A673 (cell line): Measurements from ENCODE around the gene SHISA9. TPM values are rescaled to one million over a fixed set of nuclear protein-coding genes. Genes with fewer than 3 reads are reported as not detected.

Source experiments
- BruUV-seq: library from RNA; stranded (reverse); fragments of 400-500 nt; replicated peaks from 2 replicates; lab custom pipeline; 2021; lab: Mats Ljungman, UMichigan
- CTCF ChIA-PET: fragments of 300-600 bp; sonication (Branson Sonifier 250); formaldehyde crosslinking; loops from one replicate; lab custom pipeline; 2022; ENCODE audit warnings: antibody characterized with exemption; lab: Charles Lee
- POLR2A ChIA-PET: fragments of 300-600 bp; sonication (Branson Sonifier 250); formaldehyde crosslinking; loops from one replicate; lab custom pipeline; 2022; ENCODE audit warnings: antibody characterized with exemption; ENCODE audit not compliant: low non-redundant PET; lab: Charles Lee
- DNase-seq: peaks from one replicate; pipeline ENCODE4 v3.0.0-alpha.2; 2015; ENCODE audit warnings: low spot score
- H3K27ac ChIP-seq: fragments of 200-600 bp; sonication (generic); 2 replicates; pipeline ENCODE4 v1.5.1; 2016; ENCODE audit warnings: mixed run types, low read depth, mild to moderate bottlenecking, mixed read lengths, antibody characterized with exemption, low read length; ENCODE audit not compliant: poor library complexity, severe bottlenecking
- H3K27me3 ChIP-seq: fragments of 200-600 bp; sonication (generic); replicated peaks from 2 replicates; pipeline ENCODE4 v1.6.1; 2017; ENCODE audit warnings: mixed run types, low read depth, mild to moderate bottlenecking, mixed read lengths, antibody characterized with exemption, low read length; ENCODE audit not compliant: insufficient read depth, poor library complexity
- H3K36me3 ChIP-seq: fragments of 200-600 bp; sonication (generic); 2 replicates; pipeline ENCODE4 v1.6.1; 2016; ENCODE audit warnings: mixed run types, mild to moderate bottlenecking, mixed read lengths, antibody characterized with exemption, low read length; ENCODE audit not compliant: insufficient read depth, poor library complexity, severe bottlenecking
- H3K4me1 ChIP-seq: fragments of 200-600 bp; sonication (generic); 2 replicates; pipeline ENCODE4 v1.6.1; 2017; ENCODE audit warnings: mixed run types, mild to moderate bottlenecking, mixed read lengths, antibody characterized with exemption, low read length; ENCODE audit not compliant: insufficient read depth, poor library complexity, severe bottlenecking
- H3K4me3 ChIP-seq: fragments of 200-600 bp; sonication (generic); 2 replicates; pipeline ENCODE4 v1.5.1; 2016; ENCODE audit warnings: low read depth, mixed run types, mild to moderate bottlenecking, mixed read lengths, low read length; ENCODE audit not compliant: poor library complexity, severe bottlenecking
- H3K9me3 ChIP-seq: fragments of 200-600 bp; sonication (generic); 2 replicates; pipeline ENCODE4 v1.6.1; 2016; ENCODE audit warnings: mixed run types, low read depth, mild to moderate bottlenecking, mixed read lengths, antibody characterized with exemption, low read length; ENCODE audit not compliant: poor library complexity, severe bottlenecking
- EZH2 ChIP-seq: fragments of 200-600 bp; sonication (generic); IDR thresholded peaks from 2 replicates; pipeline ENCODE4 v1.6.1; 2017; ENCODE audit warnings: borderline replicate concordance, low read depth, mild to moderate bottlenecking, mixed read lengths, antibody characterized with exemption, low read length; ENCODE audit not compliant: poor library complexity, severe bottlenecking
- intact Hi-C: fragments of 100-400 bp; cut with micrococcal nuclease; formaldehyde crosslinking; loops from one replicate; pipeline ENCODE4 v1.10.0; 2022; ENCODE audit not compliant: unreplicated experiment
- total RNA-seq: library from RNA; stranded (reverse); gene quantifications from 2 replicates; pipeline ENCODE4 v1.2.3, GENCODE V29; 2021
- TF ChIP-seq, protein P1 (sequence below): fragments of 300-800, 200-600 bp; sonication (generic); conservative IDR thresholded peaks from 2 replicates; pipeline ENCODE4 v1.5.1; 2017; ENCODE audit warnings: low read depth, mild to moderate bottlenecking, antibody characterized with exemption, low read length, moderate library complexity, mixed read lengths

Gene SHISA9
- total RNA-seq, 1 experiment from 2014 or later, result not detected

DNA sequence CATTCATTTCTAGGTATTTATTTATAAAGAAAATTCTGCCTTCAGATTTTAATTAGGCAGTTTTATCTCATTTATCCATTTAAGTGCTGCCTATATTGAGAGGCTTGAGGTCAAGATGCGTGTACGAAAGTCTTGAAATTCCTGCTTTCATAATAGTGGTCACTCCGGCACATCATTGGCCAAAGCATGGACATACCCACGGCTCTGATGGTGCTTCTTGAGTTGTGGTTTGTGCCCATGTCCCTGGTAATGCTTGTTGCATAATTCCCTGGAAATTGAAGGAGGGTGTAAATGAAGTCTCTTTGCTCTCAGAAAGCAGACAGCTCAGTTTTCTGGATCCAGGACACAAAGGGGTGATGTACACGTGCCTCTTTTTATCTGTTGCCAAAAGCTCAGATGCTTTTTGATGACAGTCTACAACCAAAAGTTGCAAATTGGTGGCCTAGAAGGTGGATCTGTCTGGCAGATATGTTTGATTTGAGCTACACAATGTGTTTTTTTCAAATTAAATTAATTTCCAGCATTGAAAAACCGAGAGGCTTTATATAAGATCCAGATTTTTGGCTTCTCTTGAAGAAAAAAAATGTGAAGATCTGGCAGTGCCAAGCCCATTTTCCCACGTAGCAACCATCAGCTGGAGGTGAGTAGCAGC lies 94.4 kb downstream of the SHISA9 start:
- Histone ChIP-seq H3K36me3 (no peaks in the 10 kb centered on the region), H3K27me3 (no peaks in the 10 kb centered on the region), H3K4me1 (no peaks in the 10 kb centered on the region), H3K4me3 (no peak overlapping the region), H3K27ac (no peak overlapping the region), H3K9me3 (peaks cover 7% of the 10 kb centered on the region)
- ChIA-PET CTCF (no interaction called here), POLR2A (no interaction called here)
- TF ChIP-seq, protein P1, sequence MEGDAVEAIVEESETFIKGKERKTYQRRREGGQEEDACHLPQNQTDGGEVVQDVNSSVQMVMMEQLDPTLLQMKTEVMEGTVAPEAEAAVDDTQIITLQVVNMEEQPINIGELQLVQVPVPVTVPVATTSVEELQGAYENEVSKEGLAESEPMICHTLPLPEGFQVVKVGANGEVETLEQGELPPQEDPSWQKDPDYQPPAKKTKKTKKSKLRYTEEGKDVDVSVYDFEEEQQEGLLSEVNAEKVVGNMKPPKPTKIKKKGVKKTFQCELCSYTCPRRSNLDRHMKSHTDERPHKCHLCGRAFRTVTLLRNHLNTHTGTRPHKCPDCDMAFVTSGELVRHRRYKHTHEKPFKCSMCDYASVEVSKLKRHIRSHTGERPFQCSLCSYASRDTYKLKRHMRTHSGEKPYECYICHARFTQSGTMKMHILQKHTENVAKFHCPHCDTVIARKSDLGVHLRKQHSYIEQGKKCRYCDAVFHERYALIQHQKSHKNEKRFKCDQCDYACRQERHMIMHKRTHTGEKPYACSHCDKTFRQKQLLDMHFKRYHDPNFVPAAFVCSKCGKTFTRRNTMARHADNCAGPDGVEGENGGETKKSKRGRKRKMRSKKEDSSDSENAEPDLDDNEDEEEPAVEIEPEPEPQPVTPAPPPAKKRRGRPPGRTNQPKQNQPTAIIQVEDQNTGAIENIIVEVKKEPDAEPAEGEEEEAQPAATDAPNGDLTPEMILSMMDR, result no peak
- no peak for TF ChIP-seq EZH2
- intact Hi-C loops, result no loop called here
- no TSS peak for BruUV-seq
- DNase-seq, result no peak

DNA sequence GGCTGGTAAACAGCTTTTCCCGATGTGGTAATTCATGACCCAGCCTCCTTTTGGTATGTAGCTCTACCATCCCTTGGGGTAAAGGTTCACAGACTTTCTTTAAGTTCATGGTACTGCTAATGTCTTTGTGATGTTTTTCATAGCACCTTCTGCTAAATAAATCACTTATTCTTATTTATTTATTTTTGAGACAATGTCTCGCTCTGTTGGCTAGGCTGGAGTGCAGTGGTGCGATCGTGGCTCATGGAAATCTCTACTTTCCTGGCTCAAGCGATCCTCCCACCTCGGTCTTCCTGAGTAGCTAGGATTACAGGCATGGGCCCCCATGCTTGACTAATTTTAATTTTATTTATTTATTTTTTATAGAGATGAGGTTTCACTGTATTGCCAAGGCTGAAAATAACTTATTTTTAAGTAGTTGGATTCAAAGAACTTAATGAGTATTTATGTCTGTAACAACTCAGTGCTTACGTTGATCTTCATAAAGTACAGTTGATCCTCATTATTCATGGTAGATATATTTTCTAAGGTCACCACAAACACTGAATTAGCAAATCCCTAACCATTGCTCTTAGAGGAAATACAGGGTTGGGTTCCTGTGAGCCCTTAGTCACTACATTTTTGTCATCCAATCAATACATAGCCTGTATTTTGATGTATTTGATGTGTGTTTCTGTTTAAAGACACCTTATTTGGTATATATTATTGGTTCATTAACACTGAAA lies 97.1 kb downstream of the SHISA9 start:
- TF ChIP-seq, protein P1, result no peak
- no peak for TF ChIP-seq EZH2
- no peak for DNase-seq
- intact Hi-C loops, result no loop called here
- no peaks in the 10 kb centered on the region for H3K36me3 ChIP-seq
- peaks cover 4% of the 10 kb centered on the region for H3K9me3 ChIP-seq
- H3K27me3 ChIP-seq, result no peaks in the 10 kb centered on the region
- ChIA-PET POLR2A (no interaction called here), CTCF (no interaction called here)
- no TSS peak for BruUV-seq
- H3K4me3 ChIP-seq, result no peak overlapping the region
- H3K4me1 ChIP-seq, result no peaks in the 10 kb centered on the region
- no peak overlapping the region for H3K27ac ChIP-seq

DNA sequence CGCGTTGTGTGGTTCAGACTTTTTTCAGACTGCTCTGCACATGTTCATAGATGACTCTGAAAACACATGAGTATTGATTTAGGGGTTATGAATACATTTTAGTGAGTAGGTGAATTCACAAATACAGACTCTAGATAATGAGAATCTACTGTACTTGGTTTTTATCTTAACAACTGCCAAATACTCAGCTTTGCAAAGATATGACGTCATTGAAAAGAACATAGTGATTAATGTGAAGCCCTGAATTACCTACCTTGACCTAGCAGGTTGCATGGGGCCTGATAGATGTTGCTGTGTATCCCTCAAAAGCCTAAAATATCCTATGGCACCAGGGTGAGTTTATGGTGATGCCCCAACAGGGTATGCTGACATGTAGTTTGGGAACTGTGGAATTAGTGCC lies 98.0 kb downstream of the SHISA9 start:
- Histone ChIP-seq H3K4me1 (no peaks in the 10 kb centered on the region), H3K4me3 (no peak overlapping the region), H3K36me3 (no peaks in the 10 kb centered on the region), H3K27me3 (no peaks in the 10 kb centered on the region), H3K27ac (no peak overlapping the region), H3K9me3 (no peaks in the 10 kb centered on the region)
- TF ChIP-seq, protein P1, result no peak
- TF ChIP-seq EZH2, result no peak
- no TSS peak for BruUV-seq
- intact Hi-C loops, result no loop called here
- ChIA-PET CTCF (no interaction called here), POLR2A (no interaction called here)
- no peak for DNase-seq
